TTC549 (cell line): Measurements from ENCODE around the gene PPP1R37.

Experiments
- FAIRE-seq: peaks from 2 replicates; lab custom pipeline; 2012; peaks lifted over from hg19 to GRCh38; lab: Jason Lieb, UNC

PPP1R37 gene, protein sequence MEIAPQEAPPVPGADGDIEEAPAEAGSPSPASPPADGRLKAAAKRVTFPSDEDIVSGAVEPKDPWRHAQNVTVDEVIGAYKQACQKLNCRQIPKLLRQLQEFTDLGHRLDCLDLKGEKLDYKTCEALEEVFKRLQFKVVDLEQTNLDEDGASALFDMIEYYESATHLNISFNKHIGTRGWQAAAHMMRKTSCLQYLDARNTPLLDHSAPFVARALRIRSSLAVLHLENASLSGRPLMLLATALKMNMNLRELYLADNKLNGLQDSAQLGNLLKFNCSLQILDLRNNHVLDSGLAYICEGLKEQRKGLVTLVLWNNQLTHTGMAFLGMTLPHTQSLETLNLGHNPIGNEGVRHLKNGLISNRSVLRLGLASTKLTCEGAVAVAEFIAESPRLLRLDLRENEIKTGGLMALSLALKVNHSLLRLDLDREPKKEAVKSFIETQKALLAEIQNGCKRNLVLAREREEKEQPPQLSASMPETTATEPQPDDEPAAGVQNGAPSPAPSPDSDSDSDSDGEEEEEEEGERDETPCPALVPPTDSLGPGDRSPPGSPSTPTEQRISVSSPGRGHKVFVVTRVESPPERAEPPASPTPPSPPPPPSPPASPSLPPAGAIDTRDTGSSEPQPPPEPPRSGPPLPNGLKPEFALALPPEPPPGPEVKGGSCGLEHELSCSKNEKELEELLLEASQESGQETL

DNA sequence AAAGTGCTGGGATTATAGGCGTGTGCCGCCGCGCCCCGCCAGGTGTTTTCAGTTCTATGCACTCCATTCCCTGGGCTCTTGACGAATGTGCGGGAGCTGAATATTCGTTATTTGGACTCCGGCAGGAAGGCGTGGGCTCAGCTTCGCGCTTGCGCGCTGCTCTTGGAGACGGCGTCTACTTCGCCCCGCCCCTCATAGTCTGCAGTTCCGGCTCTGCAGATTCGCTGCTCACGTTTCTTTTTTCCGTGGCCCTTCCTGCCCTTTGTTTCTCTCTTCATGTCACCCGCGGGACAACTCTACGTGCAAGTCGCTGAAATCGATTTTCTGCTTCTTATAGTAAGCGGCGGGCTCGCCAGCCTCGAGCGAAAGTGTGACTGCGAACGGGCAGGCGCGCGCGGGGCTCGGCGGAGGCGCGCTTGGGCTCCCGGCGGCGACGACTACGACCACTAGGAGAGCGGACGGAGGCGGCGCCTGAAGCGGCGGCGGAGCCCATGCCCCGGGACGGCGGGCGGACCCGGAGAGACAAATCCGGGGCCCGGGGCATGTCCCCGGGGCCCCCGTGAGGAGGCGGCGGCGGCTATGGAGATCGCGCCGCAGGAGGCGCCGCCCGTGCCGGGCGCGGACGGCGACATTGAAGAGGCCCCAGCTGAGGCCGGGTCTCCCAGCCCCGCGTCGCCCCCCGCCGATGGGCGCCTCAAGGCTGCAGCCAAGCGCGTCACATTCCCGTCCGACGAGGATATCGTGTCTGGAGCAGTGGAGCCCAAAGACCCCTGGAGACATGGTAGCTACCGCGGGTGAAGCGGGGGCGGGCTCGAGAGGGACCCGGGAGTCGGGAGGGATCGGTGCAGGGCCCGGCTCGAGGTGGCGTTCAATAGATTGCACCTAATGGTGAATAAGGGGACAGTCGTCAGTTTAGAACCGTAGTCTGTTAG, at the start of gene PPP1R37:
PPP1R37 (plus strand) TSS at position 433 of the 932 bp plus-strand sequence; CDS start at position 580, 147 bp downstream.
- peak; percentile 67 for FAIRE-seq

DNA sequence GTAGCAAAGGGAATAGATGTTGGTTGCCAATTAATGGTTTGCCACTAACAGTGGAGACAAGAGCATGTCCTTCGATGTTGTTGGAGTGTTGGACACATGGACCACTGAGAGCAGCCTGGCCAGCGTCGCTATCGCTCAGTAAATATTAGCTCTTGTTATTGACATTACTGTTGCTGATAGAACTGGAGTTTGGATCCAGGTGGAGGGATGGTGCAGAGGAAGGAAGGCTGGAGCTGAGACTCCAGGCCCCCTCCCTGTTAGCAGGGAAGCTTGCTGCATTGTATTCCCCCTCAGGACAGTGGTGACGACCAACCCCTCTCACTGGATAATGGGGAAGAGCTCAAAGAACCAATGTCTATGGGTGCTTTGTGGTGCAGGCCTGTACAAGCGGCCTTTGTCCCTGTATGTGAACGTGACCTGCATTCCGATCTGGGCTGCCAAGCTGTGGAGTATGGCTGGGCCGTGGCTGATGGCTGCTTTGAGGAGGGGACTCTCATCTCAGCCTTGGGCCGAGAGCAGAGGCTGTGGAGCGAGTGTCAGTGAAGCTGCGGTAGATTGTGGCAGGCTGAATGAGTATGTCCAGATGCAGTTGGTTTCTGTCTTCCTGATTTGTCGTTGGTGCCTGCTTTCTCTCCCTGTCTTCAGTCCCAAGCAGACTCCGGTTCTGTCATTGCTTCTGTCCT, 47.2 kb upstream of the PPP1R37 start:
- FAIRE-seq: no peak

DNA sequence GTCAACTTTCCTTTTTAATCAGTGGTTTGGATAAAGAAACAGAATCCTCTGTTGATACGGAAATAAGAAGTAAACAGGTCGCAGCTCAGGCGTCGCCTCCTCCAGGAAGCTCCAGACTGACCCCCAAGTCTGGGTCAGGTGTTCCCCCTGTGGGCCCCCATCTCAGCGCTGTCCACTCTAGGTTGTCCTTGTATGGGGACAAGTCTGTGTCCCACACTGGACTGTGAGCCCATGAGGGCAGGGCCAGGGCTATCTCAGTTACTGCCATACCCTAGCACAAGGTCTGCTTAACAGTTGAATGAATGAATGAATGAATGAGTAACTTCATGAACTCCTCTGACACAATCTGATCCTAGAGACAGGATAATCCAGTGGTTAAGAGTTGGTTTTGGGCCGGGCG, 46.6 kb upstream of the PPP1R37 start:
- no peak for FAIRE-seq

DNA sequence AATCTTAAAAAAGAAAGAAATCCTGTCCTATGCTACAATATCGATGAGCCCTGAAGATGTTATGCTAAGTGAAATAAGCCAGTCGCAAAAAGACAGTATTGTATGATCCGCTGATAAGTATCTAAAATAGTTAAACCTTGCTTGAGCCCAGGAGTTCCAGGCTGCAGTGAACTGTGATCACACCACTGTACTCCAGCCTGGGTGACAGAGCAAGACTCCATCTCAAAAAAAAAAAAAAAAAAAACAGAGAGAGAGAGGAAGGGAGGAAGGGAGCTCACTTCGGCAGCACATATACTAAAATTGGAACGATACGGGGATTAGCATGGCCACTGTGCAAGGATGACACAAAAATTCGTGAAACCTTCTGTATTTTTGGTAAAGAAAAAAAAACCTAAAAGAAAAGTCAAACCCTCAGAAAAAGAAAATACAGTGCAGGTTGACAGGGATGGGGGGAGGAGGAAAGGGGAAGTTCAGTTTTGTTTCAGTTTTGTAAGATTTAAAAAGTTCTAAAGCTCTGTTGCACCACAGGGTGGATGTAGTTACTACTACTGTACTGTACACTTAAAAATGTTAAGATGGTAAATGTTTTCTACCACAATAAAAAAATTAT, 45.7 kb upstream of the PPP1R37 start:
- no peak for FAIRE-seq

DNA sequence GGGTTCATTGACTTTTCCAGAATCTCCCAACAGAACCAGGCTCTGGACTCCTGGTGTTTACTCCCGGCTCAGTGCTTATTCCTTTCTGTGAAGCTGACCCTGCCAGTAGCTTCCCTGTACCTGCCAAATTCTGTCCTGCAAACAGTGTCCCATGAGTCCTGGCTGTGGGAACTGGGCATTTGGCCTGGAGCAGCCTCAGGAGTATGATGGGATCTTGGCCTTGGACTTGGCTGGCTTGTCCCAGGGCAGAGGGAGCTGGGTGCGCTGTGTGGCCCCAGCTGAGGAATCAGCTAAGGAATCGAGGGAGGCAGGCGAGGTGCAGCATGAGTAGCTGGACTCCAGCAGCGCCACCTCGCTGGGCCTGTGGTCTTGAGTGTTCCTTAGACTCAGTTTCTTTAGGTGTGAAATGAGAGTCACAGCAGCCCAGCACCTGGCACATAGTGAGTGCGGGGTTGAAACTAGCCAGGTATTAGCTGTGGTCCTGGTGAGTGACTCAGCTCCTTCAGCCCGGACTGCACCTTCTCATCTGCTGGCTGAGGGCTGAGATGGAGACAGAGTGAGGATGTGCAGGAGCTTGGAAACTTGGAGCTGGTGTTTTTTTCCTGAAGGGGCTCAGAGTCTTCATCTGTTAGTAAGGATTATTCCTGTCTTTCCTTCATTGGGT, 43.8 kb upstream of the PPP1R37 start:
- no peak for FAIRE-seq

DNA sequence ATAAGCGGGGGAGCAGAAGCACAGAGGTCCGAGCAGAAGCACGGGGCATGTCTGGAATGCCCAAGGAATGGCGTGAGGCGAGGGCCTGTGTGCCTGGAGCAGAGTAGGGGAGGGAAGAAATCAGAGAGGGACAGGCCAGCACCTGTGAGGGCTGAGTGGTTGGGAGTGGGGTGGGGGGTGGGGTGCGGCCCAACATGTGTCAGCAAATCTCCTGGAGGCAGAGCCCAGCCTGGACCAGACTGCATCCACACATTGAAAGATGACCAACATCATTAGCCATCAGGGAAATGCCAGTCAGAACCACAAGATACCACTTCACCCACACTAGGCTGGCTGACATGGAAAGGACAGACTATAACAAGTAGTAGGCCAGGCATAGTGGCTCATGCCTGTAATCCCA, 42.9 kb upstream of the PPP1R37 start:
- FAIRE-seq: no peak

DNA sequence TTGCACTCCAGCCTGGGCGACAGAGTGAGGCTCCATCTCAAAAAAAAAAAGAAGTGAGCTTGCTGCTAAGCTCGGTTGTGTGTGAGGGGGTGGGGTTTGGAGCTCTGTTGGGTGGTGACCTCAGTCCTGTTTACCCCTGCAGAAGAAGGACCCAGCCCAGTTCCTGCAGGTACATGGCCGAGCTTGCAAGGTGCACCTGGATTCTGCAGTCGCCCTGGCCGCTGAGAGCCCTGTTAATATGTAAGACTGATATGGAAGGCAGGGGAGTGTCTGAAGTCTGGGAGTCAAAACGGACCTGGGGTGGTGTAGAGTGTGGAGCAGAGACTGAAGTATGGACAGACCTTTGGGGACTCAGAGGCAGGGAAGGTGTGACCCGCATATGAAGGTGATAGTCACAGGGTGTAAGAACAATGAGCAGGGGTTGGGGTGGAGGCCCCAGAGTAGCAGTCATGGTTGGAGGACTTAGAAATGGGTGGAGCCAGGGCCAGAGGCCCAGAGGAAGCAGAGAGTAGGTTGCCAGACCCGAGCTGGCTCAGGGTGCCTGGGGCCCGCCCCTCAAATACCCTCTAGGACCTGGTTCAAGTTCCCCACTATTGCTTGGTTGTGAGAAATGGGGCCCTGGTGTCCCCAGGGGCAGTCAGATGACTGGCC, 40.9 kb upstream of the PPP1R37 start:
- no peak for FAIRE-seq

DNA sequence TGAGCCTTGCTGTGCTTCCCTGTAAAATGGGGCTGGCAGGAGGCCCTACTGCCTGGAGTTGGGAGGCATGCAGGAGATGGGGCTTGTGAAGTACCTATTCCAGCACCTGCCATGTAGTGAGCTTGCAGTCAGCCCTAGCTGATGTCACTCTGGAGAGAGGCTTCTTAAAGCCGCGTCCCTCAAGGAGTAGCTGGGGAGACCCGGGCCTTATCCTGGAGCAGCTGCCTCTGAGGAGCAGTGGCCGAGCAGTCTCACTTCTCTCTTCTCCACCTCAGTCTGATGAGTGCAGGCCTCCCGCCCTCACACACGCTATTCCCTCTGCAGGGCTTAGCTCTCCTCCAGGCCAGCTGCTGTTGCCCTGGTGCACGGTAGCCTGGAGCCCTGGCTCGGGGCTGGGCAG, 36.1 kb upstream of the PPP1R37 start:
- no peak for FAIRE-seq

DNA sequence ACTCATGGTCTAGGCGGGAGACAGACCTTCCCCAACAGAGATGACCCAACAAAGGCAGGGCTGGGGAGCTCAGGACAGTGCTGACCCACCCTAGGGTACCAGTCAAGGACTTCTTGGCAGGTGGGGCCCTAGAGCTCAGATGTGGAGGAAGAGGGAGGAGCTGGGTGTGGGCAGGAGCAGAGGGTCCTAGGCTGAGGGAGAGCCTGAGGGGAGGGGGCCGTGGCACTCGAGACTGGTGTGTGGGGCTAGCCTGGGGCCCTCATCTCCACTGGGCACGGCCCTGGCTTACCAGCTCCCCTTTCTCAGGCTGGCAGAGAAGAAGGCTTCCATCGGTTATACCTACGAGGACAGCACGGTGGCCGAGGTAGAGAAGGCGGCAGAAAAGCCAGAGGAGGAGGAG, 35.5 kb upstream of the PPP1R37 start:
- no peak for FAIRE-seq

DNA sequence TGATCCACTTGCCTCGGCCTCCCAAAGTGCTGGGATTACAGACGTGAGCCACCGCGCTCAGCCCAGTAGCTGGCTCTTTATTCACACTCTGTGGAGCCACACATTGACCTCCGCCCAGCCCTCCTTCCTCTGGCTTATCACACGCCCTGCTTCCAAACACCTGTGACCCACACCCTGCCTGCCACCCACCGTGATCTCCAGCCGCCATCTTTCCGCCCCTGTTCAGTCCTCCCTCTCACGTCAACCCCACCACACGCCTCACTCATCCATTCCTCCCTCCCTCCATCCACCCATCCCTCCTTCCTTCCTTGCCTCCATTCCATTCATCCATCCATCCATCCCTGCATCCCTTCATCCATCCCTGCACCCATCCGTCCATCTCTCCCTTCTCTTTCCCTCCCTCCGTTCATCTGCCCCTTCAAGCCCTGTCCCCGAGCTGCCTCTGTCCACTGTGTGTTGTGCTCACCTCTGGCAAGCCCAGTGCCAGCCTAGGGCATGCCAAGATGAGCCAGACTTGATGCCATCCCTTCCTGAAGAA, 34.3 kb upstream of the PPP1R37 start:
- FAIRE-seq: no peak

DNA sequence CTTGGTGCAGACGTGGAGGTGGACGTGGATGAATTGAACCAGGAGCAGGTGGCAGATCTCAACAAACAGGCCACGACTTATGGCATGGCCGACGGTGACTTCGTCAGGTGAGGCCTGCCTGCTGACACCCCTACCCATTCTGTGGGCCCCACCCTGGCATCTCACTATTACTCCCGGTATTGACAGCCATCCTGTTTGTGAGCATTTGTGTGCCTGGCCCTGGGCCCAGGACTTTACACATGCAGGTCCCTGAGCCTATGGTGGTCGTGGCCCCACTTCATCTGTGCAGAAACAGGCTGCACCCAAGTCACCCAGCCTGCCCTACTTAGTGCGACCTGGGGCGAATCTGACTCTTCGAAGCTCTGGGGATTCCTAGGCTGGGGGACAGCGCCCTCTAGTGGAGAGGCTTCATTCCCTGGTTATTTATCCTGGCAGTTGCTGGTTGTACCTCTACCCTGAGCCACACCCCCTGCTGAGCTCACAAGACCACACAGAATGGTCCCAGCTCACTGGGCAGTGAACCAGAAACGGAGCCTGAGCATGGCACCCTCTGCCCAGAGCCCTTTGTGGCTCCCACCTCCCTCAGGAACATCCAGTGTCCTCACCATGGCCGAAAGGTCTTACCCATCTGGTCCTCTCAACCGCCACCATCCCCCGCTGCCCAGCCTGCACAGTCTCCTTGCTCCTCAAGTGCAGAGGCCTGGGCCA, 33.6 kb upstream of the PPP1R37 start:
- FAIRE-seq: no peak

DNA sequence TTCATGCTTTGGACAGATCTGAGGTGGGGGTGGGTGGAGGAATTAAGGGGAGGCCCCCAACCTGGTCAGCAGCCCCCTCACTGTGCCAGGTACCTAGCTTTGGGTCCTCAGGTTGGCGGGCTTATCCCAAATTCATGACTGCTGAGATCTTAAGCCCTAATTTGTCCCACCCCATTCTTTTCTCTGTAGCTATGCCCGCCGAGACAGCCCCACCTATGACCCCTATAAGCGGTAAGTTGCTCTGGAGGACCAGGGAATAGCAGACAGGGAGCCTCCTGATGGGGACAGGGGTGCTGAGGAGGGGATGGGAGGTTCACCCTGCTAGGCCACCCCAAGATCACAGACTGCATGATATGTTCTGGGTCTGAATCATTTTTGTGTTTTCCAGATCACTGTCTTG, 31.0 kb upstream of the PPP1R37 start:
- no peak for FAIRE-seq

DNA sequence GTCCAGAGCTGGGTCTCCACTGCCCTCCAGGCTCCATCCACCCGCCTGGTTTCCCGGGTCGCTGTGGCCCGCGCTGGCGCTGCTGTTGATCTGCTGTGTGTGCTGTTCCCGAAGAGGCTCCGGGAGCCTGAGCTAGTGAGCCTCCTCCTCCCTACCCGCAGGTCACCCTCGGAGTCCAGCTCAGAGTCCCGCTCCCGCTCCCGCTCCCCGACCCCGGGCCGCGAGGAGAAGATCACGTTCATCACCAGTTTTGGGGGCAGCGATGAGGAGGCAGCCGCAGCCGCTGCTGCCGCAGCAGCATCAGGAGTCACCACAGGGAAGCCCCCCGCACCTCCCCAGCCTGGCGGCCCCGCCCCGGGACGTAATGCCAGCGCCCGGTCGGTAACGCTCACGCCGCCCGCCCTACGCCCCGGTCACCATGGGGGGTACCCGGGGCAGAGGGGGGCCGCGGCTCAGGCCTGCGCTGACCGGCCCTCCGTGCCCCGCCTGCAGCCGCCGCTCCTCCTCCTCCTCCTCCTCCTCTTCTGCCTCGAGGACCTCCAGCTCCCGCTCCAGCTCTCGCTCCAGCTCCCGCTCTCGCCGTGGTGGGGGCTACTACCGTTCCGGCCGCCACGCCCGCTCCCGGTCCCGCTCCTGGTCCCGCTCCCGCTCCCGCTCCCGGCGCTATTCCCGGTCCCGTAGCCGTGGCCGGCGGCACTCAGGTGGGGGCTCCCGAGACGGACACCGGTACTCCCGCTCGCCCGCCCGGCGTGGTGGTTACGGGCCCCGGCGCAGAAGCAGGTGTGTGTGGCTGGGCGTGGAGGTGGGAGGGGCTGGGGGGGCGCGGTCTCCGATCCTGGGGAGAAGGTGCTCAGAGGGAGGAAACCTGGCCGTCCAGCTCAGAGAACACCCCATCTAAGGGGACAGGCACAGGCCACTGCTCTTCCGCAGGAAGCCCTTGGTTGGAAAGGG, 28.9 kb upstream of the PPP1R37 start:
- FAIRE-seq: no peak

DNA sequence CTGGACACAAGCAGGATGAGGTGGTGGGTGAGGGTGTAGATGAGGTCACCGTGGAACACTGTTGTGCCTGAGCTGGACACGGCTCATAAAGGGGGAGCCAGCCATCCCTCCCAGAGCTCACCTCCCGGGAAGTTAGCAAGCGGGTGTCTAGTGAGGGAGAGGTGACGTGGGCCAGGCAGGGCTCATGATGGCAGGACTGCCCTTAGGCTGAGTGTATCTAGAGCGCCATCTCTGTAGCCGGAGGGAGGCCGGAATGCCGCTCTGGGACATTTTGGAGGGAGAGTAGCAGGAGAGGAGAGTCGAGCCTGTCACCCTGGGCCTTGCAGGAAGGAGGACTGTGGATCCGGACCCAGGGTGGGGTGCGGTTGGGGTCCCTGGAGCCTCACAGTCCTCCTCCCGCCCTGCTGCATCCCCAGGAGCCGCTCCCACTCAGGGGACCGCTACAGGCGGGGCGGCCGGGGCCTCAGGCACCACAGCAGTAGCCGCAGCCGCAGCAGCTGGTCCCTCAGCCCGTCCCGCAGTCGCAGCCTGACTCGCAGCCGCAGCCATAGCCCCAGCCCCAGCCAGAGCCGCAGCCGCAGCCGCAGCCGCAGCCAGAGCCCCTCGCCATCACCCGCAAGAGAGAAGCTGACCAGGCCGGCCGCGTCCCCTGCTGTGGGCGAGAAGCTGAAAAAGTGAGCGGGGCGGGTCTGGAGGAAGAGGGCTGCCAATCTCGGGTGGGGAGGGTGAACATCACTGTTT, 25.9 kb upstream of the PPP1R37 start:
- FAIRE-seq: no peak

DNA sequence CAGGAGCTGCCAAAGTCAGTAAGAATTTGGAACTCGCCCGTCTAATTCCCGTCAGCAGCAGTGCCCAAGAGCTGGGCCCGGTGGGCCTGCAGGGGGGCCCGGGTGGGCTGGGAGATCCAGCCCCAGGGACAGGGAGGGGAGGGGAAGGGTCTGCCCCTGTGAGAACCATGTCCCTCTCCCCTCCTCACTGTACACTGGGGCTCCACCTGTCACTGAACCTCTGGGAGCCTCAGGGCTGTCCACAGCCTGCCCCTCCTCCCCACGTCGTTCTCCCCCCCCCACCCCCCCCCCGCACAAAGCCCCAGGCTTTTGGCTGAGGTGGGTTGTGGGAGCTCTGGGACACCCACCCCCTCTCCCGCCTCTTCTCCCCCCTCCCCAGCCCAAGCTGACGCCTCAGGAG, 24.9 kb upstream of the PPP1R37 start:
- FAIRE-seq: no peak

DNA sequence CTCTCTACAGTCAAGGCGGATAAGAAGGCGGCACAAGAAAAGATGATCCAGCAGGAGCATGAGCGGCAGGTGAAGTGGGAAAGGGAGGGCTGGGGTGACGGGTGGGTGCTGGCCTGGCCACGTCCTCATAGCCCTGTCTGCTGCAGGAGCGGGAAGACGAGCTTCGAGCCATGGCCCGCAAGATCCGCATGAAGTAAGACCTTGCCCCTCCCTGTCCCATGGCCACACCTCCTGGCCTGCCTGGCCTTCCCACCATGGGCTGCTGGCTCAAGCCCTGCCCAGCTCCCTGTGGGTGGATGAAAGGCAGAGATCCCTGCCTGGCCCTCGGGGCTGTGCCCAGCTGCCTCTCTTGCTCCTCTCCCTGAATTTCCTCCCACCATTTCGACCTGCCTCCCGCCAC, 23.9 kb upstream of the PPP1R37 start:
- no peak for FAIRE-seq

DNA sequence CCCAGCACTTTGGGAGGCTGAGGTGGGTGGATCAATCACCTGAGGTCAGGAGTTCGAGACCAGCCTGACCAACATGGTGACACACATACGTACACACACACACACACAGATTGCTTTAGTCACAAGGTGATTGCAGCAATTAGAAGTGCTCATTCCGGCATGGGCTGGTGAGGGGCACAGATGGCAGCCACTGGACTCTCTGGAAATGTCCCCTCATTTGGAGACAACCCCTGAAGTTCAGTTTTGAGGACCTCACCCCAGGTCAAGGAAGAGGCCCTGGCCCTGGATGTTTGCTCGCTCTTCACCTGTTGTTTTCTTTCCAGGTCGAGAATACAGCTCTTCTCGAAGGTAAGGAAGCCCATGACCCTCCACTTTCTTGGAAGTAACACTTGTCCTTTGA, 22.8 kb upstream of the PPP1R37 start:
- no peak for FAIRE-seq
